ENCODE data around the gene LARP1.

Gene LARP1

GRCh38 chr5:154861946-154862345 is 106.8 kb downstream of the LARP1 start:
- in situ Hi-C loops (cut with HindIII; ENCODE audit: low pct_ligation_motif_present, low pct_unique_long_range_greater_than_20kb, low sequenced_read_pairs) = no loop called here
- peak; percentile 44 for DNase-seq

- DNase-seq = no peak
- in situ Hi-C loops (cut with HindIII; ENCODE audit: low pct_ligation_motif_present, low pct_unique_long_range_greater_than_20kb, low sequenced_read_pairs) = no loop called here
These were observed 107.6 kb downstream of the LARP1 start for GRCh38 chr5:154862766-154863165.

- DNase-seq = no peak
- in situ Hi-C loops (cut with HindIII; ENCODE audit: low pct_ligation_motif_present, low pct_unique_long_range_greater_than_20kb, low sequenced_read_pairs) = no loop called here
These were observed 108.3 kb downstream of the LARP1 start for GRCh38 chr5:154863291-154864080.

- no peak for DNase-seq
- in situ Hi-C loops (cut with HindIII; ENCODE audit: low pct_ligation_motif_present, low pct_unique_long_range_greater_than_20kb, low sequenced_read_pairs) = no loop called here
These were observed 110.4 kb downstream of the LARP1 start for GRCh38 chr5:154865466-154866184.

- no peak for DNase-seq
- in situ Hi-C loops (cut with HindIII; ENCODE audit: low pct_ligation_motif_present, low pct_unique_long_range_greater_than_20kb, low sequenced_read_pairs) = no loop called here
These were observed 111.7 kb downstream of the LARP1 start for GRCh38 chr5:154866841-154867240.

Measured in ACHN (cell line).